Inflammatory macrophage (primary cell): ENCODE measurements around the gene PMEL.
"Not testable (repeated sequence)": the region's sequence is repeated elsewhere in the genome, so short reads cannot be mapped to it uniquely, and the experiment has no call there.

Source experiments
- DNase-seq, 2 donors: peaks; one replicate each; pipeline ENCODE4 v3.0.0-alpha.2; 2020 to 2022

The PMEL gene

DNA sequence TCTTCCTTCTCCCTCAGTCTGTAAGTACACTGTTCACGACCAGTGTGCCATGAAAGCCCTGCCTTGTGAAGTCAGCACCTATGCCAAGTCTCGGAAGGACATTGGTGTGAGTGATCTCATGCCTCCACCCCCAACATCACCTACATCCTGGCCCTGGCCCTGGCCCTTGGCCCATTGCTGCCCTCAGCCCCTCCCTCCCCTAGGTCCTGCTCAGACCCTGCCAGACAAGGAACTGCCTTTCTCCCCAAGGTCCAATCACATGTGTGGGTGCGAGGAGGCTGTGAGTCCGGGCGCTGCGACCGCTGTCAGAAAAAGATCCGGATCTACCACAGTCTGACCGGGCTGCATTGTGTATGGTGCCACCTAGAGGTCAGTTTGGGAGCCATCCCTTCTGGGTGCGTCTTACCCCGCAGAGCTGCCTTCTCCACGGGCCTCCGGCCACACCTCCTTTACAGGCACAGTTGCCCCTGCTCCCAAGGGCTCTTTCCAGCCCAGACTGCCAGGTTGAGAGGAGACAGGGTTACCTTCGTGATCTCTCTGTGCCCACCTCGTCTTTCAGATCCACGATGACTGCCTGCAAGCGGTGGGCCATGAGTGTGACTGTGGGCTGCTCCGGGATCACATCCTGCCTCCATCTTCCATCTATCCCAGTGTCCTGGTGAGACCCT is 25.6 kb downstream of the PMEL start:
- peak; percentile 86 to 90 for DNase-seq

DNA sequence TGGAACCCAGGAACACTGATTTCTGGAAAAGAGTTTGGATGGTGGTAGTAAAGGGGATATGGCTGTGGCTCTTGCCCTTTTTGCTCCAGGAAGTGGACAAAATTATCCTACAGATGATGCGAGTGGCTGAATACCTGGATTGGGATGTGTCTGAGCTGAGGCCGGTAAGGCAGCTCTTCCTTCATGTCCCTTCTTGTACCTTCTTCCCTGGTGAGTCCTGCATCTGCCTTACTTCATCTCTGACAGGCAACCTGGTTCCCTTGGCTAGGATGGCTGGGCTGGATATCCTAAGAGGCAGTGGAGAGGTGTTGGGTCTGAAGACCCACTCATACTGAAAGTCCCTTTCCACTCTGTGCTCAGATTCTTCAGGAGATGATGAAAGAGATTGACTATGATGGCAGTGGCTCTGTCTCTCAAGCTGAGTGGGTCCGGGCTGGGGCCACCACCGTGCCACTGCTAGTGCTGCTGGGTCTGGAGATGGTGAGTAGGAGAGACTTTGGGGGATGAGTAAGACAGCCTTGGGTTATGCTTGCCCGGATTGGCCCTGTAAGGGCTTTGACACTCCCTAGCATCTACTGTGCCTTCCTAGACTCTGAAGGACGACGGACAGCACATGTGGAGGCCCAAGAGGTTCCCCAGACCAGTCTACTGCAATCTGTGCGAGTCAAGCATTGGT is 26.9 kb downstream of the PMEL start:
- DNase-seq = no peak

DNA sequence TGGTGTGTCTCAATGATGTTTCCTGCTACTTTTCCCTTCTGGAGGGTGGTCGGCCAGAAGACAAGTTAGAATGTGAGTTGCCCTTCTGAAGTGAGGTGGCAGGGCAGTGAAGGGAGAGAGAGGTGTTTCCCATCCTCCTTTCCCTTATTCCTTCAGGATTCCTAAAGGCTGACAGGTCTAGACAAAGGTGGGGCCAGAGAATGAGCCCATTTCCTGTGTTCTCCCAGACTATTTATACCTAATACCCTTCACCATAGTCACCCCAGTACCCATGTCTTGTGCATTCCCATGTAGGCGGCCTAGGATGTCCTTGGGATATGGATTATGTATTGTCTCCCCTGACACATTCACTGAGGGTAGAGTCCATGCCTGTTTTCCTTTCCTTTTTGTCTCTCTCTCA is 27.9 kb downstream of the PMEL start:
- DNase-seq = no peak

DNA sequence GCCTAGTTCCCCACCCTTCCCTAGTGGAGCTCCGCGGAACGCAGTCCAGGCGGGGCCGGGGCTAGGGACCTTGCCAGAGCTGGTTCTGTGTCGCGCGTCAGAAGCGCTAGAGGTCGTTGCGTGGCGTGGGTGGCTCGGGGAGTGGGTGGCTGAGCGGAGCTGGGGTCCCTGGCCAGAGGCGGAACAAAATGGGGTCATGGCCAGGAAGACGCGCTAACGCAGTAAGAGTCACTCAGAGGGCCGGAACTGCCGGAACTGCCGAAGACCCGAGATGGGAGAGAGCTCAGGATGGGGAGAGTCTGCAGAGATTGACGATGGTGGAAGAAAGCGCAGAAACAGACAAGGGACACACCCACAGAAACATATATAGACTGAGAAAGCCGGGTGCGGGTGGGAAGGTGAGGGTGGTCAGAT is 30.1 kb downstream of the PMEL start:
- no peak for DNase-seq

DNA sequence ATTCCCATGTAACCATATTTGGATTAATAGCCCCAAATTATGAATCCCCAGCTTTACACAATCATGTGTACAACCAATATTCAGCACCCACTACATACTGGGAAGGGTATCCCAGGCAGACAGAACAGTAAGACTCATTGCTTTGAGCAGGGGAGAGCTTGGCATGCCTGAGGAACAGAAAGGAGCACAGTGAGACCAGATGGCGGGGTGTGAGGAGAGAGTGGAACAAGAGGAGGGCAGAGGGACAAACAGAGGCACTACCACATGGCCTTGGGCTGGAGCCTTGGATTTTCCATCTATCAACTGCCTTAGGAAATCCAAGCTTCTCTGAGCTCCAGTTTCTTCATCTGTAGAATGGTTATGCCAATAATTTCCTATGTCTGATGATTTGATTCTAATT is 31.1 kb downstream of the PMEL start:
- no peak for DNase-seq

DNA sequence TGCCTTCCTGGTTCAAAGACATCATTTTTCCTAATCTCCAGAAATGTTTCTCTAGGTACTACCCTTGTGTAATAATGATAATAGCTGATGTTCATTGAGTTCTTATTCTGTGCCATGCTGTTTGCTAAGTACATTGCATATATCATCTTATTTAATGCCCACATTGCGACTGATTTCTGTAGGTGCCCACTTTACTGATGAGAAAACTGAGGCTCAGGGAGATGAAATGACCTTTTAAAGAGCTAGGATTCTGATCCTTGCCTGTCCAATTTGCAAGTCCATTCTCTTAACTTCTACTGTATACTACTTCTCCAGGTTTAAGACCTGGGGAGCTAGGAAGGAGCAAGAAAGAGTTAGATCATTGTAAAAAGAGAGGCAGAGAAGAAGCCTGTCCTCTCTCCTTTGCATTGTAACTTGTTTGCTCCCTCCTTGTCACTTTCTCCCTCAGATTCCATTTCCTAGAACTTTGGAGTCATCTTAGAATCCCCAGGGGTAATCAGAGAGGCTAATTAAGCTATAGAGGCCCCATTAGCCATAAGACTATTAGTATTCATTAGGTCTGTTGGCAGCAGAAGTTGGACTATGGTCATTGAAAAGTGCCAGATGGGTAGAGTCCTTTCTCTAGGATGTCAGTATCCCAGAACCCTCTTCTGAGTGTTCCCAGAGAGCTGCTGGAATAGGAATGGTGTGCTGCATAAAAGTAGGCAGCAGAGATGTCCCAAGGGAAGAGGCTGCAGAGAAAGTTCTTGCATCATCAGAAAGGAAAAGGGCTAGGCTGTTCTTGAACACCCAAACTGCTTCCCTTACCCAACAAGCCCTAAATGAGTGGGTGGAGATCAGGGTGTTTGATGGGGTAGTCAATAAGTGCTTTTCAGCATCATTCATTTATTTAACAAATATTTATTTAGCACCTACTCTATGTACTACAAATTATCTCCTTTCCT is 31.8 kb downstream of the PMEL start:
- no peak for DNase-seq

DNA sequence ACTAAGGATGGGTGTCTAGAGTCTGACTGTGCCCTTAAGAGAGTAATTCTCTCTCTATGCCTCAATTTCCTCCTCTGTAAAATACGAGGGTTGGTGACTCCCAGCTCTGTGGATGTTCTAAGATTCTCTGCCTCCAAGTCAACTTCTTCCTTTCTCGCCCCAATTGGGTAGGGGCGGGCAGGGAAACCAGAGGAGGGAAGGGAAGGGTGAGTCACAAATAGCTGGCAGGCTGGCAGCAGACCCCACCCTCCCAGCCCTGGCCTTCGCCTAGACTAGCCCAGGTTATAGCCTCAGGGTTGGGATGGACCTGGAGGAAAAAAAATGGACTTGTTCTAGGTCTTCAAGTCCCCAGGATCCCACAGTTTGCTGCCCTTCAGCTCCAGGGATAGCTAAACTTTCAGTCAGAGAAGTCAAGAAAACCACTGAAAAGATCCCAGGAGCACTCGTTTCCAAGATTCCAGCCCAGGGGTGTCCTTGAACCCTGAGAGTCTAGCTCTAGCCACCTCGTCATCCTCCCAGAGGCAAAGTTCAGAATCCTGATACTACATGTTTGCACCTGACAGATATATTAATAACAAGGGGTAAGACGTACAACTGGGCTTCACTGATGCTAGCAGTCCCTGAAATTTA is 32.6 kb downstream of the PMEL start:
- DNase-seq = peak; percentile 21 to 33

DNA sequence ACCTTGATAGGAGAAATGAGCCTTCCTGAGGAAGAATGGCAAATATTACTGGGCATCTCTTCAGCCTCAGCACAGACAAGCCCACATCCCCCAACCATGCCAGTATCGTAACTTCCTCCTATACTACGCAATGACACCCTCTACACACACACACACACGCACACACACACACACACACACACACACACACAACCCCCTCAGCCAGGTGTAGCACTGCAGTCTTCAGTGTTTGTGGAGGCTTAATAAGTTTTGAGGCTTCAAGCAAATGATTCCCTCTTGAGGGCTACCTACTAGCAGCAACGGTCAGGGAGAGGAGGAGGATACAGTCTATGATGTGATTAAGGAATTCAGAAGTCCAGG is 33.3 kb downstream of the PMEL start:
- peak; percentile 19 to 24 for DNase-seq

DNA sequence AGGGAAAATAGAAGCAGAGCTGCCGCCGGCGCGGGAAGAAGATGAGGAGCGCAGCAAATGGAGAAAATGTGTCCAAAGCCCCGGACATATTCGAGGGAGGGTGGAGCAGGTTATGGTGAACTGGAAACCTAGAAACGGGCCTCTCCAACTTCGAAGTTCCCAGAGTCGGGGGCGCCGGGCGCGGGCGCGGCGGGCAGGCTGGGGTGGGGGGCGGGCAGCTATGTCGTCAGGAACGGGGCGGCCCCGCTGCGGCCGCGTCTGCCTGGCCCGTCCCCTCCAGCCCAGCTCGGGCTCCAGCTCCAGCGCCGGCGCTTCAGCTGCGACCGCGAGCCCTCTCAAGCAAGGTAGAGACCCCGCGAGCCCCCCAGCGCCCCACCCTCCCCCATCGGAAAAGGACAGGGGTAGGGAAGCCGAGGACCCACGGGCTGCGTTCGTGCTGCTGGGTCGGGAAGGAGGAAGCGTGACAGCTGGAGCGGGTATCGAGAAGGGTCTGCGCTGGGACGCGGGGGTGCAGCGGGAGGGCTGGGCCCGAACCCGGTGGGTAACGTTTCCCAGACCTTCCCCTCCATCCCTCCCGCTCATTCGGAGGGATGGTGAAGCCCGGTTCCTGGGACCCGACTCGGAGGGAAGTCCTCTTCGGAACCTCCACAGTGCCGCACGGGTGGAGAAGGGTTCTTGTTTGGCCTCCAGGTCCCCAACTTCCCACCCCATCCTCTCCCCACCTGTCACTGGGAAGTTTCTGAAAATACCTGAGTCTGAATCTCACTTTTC is 33.9 kb downstream of the PMEL start:
- DNase-seq = peak in 1 of 2 donors; percentile 18

DNA sequence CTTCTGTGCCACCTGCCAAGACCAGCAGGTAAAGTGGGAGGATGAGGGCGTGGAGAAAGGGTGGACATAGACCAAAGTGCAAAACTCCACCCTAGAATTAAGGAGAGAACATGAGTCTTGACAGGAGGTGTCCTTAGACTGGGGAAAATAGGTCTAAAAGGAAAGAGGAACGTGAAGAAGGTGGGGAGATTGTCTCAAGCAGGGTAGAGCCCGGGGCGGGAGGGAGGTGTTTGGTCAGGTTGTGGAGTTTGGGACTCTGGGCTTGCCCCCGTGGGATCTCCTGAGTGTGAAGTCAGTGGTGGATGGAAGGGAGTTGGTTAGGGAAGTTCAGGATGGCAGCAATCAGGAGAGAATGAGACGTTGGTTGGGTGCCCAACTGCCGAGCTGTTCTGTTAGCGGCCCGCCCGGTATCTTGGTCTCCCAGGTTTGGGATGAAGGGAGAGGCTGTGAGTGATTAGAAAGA is 34.5 kb downstream of the PMEL start:
- DNase-seq = no peak

DNA sequence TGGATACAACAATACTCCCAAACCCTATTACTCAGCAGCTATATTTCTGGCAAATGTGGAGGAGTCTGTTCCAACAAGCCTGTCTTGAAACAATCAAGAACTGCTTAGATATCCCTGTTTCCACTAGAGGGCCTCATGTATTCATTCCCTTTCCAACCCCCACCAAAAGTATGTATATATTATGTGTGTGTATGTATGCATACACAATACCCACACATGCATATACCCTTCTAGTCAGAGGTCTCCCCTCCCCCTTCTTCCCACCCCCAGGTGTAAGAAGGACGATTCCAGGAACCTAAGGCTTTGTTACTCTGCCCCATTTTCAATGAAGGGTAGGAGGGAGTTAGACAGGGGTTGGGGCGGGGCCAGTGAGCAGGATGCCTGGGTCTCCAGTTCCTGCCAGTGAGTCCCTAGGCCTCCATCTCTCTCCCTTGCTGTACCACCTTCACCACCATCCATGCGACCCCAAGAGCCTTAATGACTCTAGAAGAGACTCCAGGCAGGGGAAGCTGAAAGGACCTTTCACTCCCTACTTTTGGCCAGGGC is 35.0 kb downstream of the PMEL start, which contains the start of gene DGKA:
TSS of gene DGKA (plus strand) at position 392 of the 546 bp plus-strand sequence. CDS start 5,342 bp downstream, outside the sequence.
- DNase-seq = peak; percentile 49 to 67

DNA sequence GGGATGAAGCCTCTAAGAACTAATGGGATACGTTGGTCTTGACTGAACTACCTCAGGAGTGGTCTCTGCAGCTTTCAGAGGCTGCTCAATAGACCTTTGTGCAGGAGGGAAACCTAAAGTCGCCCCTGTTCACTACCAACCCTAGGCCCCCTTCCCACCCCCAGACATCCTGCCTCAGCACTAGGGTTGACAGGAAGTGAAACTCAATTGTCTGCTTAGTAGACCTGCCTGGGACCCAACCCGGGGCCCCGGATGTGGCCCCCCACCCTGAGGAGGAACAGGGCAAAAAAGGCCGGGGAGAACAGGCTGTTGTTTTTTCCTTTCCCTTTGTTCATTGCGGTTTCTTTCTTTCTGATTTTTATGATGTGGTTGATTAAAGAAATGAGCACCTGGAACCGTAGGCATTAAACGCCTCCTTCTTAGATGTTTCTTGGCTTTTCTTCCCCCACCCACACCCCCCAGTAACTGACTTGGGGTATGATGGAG is 36.5 kb downstream of the PMEL start:
- DNase-seq = no peak

DNA sequence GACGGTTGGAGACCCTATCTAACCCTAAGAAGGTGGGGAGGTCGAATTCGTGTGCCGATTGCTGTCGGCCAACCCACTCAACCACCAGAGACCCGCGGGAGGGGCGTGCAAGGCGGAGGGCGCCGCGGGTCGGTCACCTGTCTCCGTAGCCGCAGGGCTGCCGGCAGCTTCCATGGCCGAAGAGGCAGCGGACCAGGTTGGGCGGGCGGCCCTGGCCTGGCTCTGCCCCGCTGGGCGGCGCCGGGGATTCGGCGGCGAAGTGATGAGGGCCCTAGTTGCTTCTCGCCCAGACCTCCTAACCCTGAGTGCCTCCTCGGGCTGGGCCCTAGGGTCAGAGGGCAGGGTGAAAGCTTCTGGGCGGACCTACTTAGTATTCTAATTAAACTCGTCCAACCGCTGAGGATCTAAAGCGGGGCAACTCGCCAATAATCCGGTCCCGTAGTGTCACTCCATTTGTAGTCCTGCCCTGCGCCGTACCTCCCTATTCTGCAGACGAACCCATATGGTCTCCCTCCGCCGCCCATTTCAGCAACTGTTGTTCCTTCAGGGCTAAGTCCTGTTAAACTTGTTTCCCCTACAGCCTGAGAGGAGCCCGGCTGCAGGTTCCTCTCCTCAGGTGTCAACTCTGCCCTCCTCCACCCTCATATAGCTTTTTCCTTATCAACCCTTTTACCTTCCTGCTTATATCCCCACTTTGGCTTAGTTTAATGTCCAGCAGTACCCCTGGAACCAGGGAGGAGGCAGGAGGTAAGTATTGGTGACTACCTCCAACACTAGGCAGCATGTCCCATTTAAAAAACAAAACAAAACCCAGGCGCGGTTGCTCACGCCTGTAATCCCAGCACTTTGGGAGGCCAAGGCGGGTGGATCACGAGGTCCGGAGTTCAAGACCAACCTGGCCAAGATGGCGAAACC is 38.0 kb downstream of the PMEL start, which contains the start of gene PYM1:
TSS of gene PYM1 (minus strand) at position 307 of the 915 bp plus-strand sequence. CDS start at position 174, 133 bp downstream.
- DNase-seq = peak; percentile 95

DNA sequence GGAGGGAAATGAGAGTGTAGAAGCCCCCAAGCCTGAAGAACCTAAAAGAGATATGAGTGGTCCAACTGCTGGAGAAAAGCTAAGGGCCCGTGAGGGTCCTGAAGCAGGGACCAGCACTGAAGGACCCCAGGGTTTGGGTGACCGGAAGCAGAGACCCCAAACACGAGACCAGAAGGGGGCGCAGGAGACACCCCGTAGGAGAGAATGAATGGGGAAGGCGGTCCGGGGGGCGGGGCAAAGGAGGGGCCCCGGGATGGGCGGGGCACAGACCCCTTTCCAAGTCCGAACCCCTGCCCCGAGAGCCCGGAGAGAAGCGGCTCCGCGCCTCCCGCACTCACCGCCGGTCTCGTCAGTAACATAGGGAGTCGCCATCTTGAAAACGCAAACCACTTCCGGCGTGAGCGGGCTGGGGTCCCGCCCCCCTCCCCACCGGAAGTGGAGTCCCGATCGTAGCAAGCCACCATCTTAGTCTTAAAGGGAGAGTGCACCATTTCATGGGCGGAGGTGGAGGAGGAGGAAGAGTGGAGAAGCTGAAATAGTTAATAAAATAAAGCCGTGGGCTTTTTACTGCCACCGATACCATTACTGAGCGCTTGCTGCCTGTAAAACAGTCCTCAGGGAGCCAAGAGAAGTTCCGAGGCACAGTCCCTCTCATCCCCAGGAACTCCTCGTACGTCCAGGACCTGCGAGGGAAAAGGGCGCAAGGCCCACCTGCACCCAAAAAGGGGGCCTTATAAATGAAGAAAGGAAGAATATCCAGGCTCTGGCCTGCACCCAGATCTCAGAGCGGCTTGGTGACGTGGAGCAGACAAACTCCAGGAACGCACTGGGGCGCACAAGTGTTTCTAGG is 38.9 kb downstream of the PMEL start:
- peak; percentile 88 to 89 for DNase-seq

DNA sequence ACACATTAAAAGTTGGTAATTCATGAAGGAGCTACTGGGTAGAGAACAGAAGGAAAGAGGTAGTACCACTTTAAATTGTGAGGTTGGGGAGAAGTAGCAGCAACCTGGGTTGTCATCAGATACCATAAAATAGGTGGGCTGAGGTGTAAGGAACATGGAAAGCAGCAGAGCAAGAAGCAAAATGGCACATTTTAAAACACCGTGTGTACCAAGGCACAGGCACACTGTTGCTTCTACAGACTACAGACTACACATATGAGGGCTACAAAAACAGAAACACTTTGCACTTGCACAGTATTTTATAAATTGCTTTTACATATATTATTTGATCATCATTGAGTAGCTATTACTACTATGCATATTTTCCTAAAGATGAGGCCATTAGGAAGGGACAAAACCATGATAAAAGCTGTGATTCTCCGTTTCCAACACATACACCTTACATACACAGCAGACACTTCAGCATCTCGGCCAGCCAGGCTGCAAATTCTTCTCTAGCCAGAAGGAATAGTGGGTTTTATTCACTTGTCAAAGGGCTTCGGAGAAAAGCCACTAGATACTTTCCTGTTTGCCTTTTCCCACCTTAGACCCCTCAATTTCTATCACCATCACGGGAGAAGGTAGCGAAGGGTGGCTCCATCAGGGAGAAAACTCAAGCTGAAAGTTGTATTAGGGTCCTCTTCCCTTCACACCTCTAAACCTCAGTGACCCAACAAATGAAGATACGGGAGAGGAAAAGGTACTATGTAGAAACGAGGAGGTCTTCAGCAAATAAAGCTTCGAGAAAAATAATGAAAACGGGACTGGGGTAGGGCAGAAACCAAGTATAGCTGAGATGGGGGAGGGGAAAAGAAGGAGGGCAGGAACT is 39.7 kb downstream of the PMEL start:
- no peak for DNase-seq

DNA sequence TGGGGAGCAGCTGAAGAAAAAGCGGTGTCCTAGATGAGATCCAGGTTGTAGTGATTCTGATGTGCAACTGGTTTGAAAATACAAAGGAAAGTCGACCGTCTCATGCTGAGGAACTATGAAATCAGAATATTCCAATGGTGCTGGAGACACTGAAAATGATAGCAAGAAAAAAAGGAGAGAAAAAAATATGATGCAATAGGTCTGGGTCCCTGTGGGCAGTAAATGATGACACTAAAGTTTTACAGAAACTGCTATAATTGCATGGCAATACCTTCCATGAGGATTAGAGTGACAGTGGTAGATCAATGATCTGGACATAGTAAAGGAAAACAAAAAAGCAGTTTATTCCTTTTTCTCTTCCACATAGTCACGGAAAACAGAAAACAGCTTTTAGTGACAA is 40.5 kb downstream of the PMEL start:
- DNase-seq = no peak

DNA sequence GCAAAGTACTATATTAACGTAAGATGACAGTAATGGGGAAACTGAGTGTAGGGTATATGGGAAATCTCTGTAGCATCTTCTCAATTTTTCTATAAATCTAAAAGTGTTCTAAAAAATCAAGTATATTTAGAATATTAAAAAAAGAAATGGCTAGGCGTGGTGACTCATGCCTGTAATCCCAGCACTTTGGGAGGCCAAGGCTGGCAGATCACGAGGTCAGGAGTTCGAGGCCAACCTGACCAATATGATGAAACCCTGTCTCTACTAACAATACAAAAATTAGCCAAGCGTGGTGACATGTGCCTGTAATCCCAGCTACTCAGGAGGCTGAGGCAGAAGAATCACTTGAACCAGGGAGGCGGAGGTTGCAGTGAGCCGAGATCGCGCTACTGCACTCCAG is 42.2 kb downstream of the PMEL start:
- not testable (repeated sequence) for DNase-seq

DNA sequence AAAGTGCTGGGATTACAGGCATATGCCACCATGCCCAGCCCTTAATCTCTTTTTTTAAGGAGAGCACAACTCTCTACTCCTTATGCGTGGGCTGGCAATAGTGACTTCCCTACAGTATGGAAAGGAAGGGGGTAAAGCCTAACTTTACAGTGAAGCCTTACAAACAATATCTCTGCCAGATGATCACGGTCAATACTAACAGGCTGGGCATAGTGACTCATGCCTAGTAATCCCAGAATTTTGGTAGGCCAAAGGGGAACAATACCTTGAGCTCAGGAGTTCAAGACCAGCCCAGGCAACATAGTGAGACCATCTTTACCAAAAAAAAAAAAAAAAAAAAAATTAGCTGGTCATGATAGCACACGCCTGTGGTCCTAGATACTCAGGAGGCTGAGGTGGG is 43.7 kb downstream of the PMEL start:
- no peak for DNase-seq
